WTC11 (cell line): ENCODE measurements around the gene ZCCHC7. TPM values are rescaled to one million over a fixed set of nuclear protein-coding genes. Genes with fewer than 3 reads are reported as not detected.

Experiments used
- ATAC-seq: fragments of 200-7000 bp; cut with Tn5 transposase; 2 replicates; pipeline ENCODE4 v1.10.0; 2021; ENCODE audit warnings: mild to moderate bottlenecking, moderate library complexity
- CTCF ChIA-PET: fragments of 300-600 bp; sonication (Branson Sonifier 250); formaldehyde crosslinking; loops from one replicate; lab custom pipeline; 2021; ENCODE audit warnings: antibody characterized with exemption; lab: Charles Lee
- POLR2A ChIA-PET: fragments of 350-600 bp; sonication (Branson Sonifier 250); formaldehyde crosslinking; loops from one replicate; lab custom pipeline; 2021; ENCODE audit warnings: antibody characterized with exemption; lab: Charles Lee
- DNase-seq: peaks from one replicate; pipeline ENCODE4 v3.0.0; 2021; ENCODE audit warnings: low spot score
- H3K27ac Mint-ChIP-seq: 2 replicates; pipeline ENCODE4 v1.8.0; 2021; ENCODE audit warnings: mixed read lengths
- H3K27me3 Mint-ChIP-seq: 2 replicates; pipeline ENCODE4 v1.8.0; 2021; ENCODE audit warnings: low read depth, mild to moderate bottlenecking, moderate library complexity, mixed read lengths
- H3K36me3 Mint-ChIP-seq: 2 replicates; pipeline ENCODE4 v1.8.0; 2021; ENCODE audit warnings: mixed read lengths
- H3K4me1 Mint-ChIP-seq: 2 replicates; pipeline ENCODE4 v1.8.0; 2022; ENCODE audit warnings: mixed read lengths
- H3K4me3 Mint-ChIP-seq: 2 replicates; pipeline ENCODE4 v1.8.0; 2021; ENCODE audit warnings: mild to moderate bottlenecking, moderate library complexity, mixed read lengths
- H3K9me3 Mint-ChIP-seq: 2 replicates; pipeline ENCODE4 v1.8.0; 2021; ENCODE audit warnings: mixed read lengths
- AFF4 ChIP-seq: sonication (generic); formaldehyde crosslinking; IDR thresholded peaks from 2 replicates; pipeline ENCODE4 v1.8.1; 2023; ENCODE audit warnings: mild to moderate bottlenecking, missing genetic modification reagents, borderline replicate concordance
- ELF4 ChIP-seq: sonication (generic); formaldehyde crosslinking; IDR thresholded peaks from 2 replicates; pipeline ENCODE4 v1.8.1; 2022; ENCODE audit warnings: low read depth, mild to moderate bottlenecking, moderate library complexity, missing genetic modification reagents
- EMX1 ChIP-seq: fragments of 250-450 bp; sonication (Bioruptor Pico); IDR thresholded peaks from 2 replicates; pipeline ENCODE4 v1.8.0; 2021; ENCODE audit warnings: mild to moderate bottlenecking
- ESRRA ChIP-seq: sonication (generic); formaldehyde crosslinking; IDR thresholded peaks from 2 replicates; pipeline ENCODE4 v1.8.1; 2022; ENCODE audit warnings: mild to moderate bottlenecking, missing genetic modification reagents, borderline replicate concordance
- ETV6 ChIP-seq: sonication (generic); formaldehyde crosslinking; IDR thresholded peaks from 2 replicates; pipeline ENCODE4 v1.8.1; 2022; ENCODE audit warnings: mild to moderate bottlenecking, missing genetic modification reagents
- GTF2I ChIP-seq: fragments of 250-450 bp; sonication (Bioruptor Pico); conservative IDR thresholded peaks from 2 replicates; pipeline ENCODE4 v1.4.0; 2021; ENCODE audit warnings: mild to moderate bottlenecking
- IRF2 ChIP-seq: sonication (generic); formaldehyde crosslinking; IDR thresholded peaks from 2 replicates; pipeline ENCODE4 v1.8.0; 2022; ENCODE audit warnings: low read depth, missing genetic modification reagents, borderline replicate concordance
- NFATC4 ChIP-seq: fragments of 250-450 bp; sonication (Bioruptor Pico); IDR thresholded peaks from 2 replicates; pipeline ENCODE4 v1.9.0; 2021; ENCODE audit warnings: mild to moderate bottlenecking
- NFE2L1 ChIP-seq: sonication (generic); formaldehyde crosslinking; IDR thresholded peaks from 2 replicates; pipeline ENCODE4 v1.8.1; 2023; ENCODE audit warnings: missing genetic modification reagents
- SMAD4 ChIP-seq: sonication (generic); formaldehyde crosslinking; IDR thresholded peaks from 2 replicates; pipeline ENCODE4 v1.8.0; 2022; ENCODE audit warnings: mild to moderate bottlenecking, missing genetic modification reagents
- SOX15 ChIP-seq: fragments of 250-450 bp; sonication (Bioruptor Pico); IDR thresholded peaks from 2 replicates; pipeline ENCODE4 v1.9.0; 2021; ENCODE audit warnings: mild to moderate bottlenecking
- TCF7 ChIP-seq: sonication (generic); formaldehyde crosslinking; IDR thresholded peaks from 2 replicates; pipeline ENCODE4 v1.8.0; 2022; ENCODE audit warnings: mild to moderate bottlenecking, low read depth, missing genetic modification reagents, moderate library complexity
- TEAD1 ChIP-seq: sonication (generic); formaldehyde crosslinking; IDR thresholded peaks from 2 replicates; pipeline ENCODE4 v1.8.0; 2022; ENCODE audit warnings: mild to moderate bottlenecking, missing genetic modification reagents
- USF1 ChIP-seq: sonication (generic); formaldehyde crosslinking; IDR thresholded peaks from 2 replicates; pipeline ENCODE4 v1.8.0; 2022; ENCODE audit warnings: mild to moderate bottlenecking, missing genetic modification reagents
- ZBTB21 ChIP-seq: sonication (generic); formaldehyde crosslinking; IDR thresholded peaks from 2 replicates; pipeline ENCODE4 v1.8.1; 2023; ENCODE audit warnings: mild to moderate bottlenecking, missing genetic modification reagents, borderline replicate concordance
- ZBTB43 ChIP-seq: sonication (generic); formaldehyde crosslinking; IDR thresholded peaks from 2 replicates; pipeline ENCODE4 v1.8.1; 2023; ENCODE audit warnings: mild to moderate bottlenecking, missing genetic modification reagents
- ZNF121 ChIP-seq: sonication (generic); formaldehyde crosslinking; IDR thresholded peaks from 2 replicates; pipeline ENCODE4 v1.8.0; 2023; ENCODE audit warnings: missing genetic modification reagents
- ZNF396 ChIP-seq: fragments of 250-450 bp; sonication (Bioruptor Pico); IDR thresholded peaks from 2 replicates; pipeline ENCODE4 v1.8.0; 2021; ENCODE audit warnings: mild to moderate bottlenecking, moderate library complexity, borderline replicate concordance
- ZNF416 ChIP-seq: fragments of 250-450 bp; sonication (Bioruptor Pico); IDR thresholded peaks from 2 replicates; pipeline ENCODE4 v1.9.0; 2021; ENCODE audit warnings: mild to moderate bottlenecking, inconsistent platforms
- ZNF423 ChIP-seq: fragments of 250-450 bp; sonication (Bioruptor Pico); IDR thresholded peaks from 2 replicates; pipeline ENCODE4 v2.1.2; 2022; ENCODE audit warnings: mild to moderate bottlenecking, moderate library complexity
- total RNA-seq: library from RNA; stranded (reverse); gene quantifications from 3 replicates; pipeline ENCODE4 v1.2.3, GENCODE V29; 2021

ZCCHC7 gene
- total RNA-seq, 1 experiment from 2014 or later, result 30.1 TPM

- Mint-ChIP-seq H3K9me3 (no peaks in the 10 kb centered on the region), H3K4me1 (peaks cover 4% of the 10 kb centered on the region), H3K27me3 (no peaks in the 10 kb centered on the region; the same call in 1 of the 2 replicates), H3K36me3 (no peaks in the 10 kb centered on the region), H3K4me3 (no peak overlapping the region), H3K27ac (no peak overlapping the region)
- CTCF ChIA-PET, result interaction anchor here (0.6 to 3.4 kb wide), 6 partner anchors 9 to 1616 kb away, joined by 3 to 18 read pairs (median 4); no protein-coding TSS in a partner anchor
- POLR2A ChIA-PET, result interaction anchor here (1.0 kb wide), 1 partner anchor 11 kb away, joined by 4 read pairs; no protein-coding TSS in a partner anchor
- DNase-seq (no peak), ATAC-seq (no peak)
- TF ChIP-seq ESRRA, result no peak
- TF ChIP-seq SOX15 (CRISPR knock-in tag), result no peak
Observed at GRCh38 chr9:37373621-37374020, 253.2 kb downstream of the ZCCHC7 start.

- H3K4me1 Mint-ChIP-seq, result peaks cover 4% of the 10 kb centered on the region
Observed at GRCh38 chr9:37374892-37375291, 254.5 kb downstream of the ZCCHC7 start.

GRCh38 chr9:37377688-37378612 lies 257.6 kb downstream of the ZCCHC7 start:
- Mint-ChIP-seq H3K36me3 (no peaks in the 10 kb centered on the region), H3K27ac (no peak overlapping the region), H3K27me3 (no peaks in the 10 kb centered on the region; the same call in 1 of the 2 replicates), H3K4me1 (no peaks in the 10 kb centered on the region), H3K9me3 (peaks cover 7% of the 10 kb centered on the region), H3K4me3 (no peak overlapping the region)
- ATAC-seq (no peak), DNase-seq (no peak)
- ChIA-PET POLR2A (interaction anchor here (0.6 kb wide), 2 partner anchors 273 to 795 kb away, joined by 3 to 4 read pairs; no protein-coding TSS in a partner anchor), CTCF (interaction anchor here (0.7 to 1.3 kb wide), 2 partner anchors 34 to 82 kb away, joined by 3 to 4 read pairs; no protein-coding TSS in a partner anchor)
- TF ChIP-seq ETV6 (CRISPR knock-in tag) (no peak), ZNF121 (CRISPR knock-in tag) (peak; percentile 62; the same call in 1 of the 2 replicates), ZNF396 (CRISPR knock-in tag) (no peak), ELF4 (no peak), ZBTB21 (no peak), TCF7 (CRISPR knock-in tag) (no peak)

More at GRCh38 chr9:37374892-37375291, 254.5 kb downstream of the ZCCHC7 start:
- ChIA-PET POLR2A (no interaction called here), CTCF (interaction anchor here (3.0 kb wide), 1 partner anchor 379 kb away, joined by 13 read pairs; no protein-coding TSS in a partner anchor)
- no peaks in the 10 kb centered on the region for H3K36me3 Mint-ChIP-seq
- no peak overlapping the region for H3K4me3 Mint-ChIP-seq
- no peak overlapping the region for H3K27ac Mint-ChIP-seq
- no peaks in the 10 kb centered on the region; the same call in 1 of the 2 replicates for H3K27me3 Mint-ChIP-seq
- no peaks in the 10 kb centered on the region for H3K9me3 Mint-ChIP-seq
- TF ChIP-seq GTF2I (CRISPR knock-in tag) (no peak), ZBTB43 (no peak), ZNF423 (no peak), ZNF121 (CRISPR knock-in tag) (no peak), NFE2L1 (CRISPR knock-in tag) (no peak), TEAD1 (no peak)
- TF ChIP-seq, all 79 proteins: peak for 0
- DNase-seq (no peak), ATAC-seq (no peak)

GRCh38 chr9:37378613-37379004 lies 258.2 kb downstream of the ZCCHC7 start:
- no peak for ATAC-seq
- no peak for DNase-seq
- ChIA-PET CTCF (no interaction called here), POLR2A (no interaction called here)
- H3K4me1 Mint-ChIP-seq, result peaks cover 2% of the 10 kb centered on the region
- H3K27me3 Mint-ChIP-seq, result no peaks in the 10 kb centered on the region; the same call in 1 of the 2 replicates
- peaks cover 7% of the 10 kb centered on the region for H3K9me3 Mint-ChIP-seq
- no peak overlapping the region for H3K4me3 Mint-ChIP-seq
- no peaks in the 10 kb centered on the region for H3K36me3 Mint-ChIP-seq
- H3K27ac Mint-ChIP-seq, result no peak overlapping the region
- TF ChIP-seq USF1 (CRISPR knock-in tag) (no peak), ZNF416 (CRISPR knock-in tag) (no peak), SMAD4 (CRISPR knock-in tag) (no peak), AFF4 (CRISPR knock-in tag) (no peak), TEAD1 (no peak), IRF2 (CRISPR knock-in tag) (no peak), NFATC4 (CRISPR knock-in tag) (no peak), EMX1 (CRISPR knock-in tag) (no peak)
